ENCODE results near the gene CHCHD2. TPM values are rescaled to one million over a fixed set of nuclear protein-coding genes. Genes with fewer than 3 reads are reported as not detected.

The CHCHD2 gene
- polyA plus RNA-seq, 3 donors: 241 to 500 (median 412) TPM

- DNase-seq: no peak
- peak overlapping the region in 1 of 7 donors; percentile 74 for H3K27ac Mint-ChIP-seq
- H3K4me1 Mint-ChIP-seq: no peaks in the 10 kb centered on the region
- Histone ChIP-seq H2AFZ (ENCODE audit: insufficient read depth, low read depth, low read length, poor library complexity, severe bottlenecking) (no peak overlapping the region), H3K79me2 (ENCODE audit: insufficient read depth, low read length) (no peaks in the 10 kb centered on the region), H3K4me3 (replicated peaks in 1 of 3; ENCODE audit: low read depth in 2 of 3, low read length in 3 of 3) (no peak overlapping the region), H3K27ac (ENCODE audit: low read depth in 1 of 2, low read length in 2 of 2) (no peak overlapping the region), H3K36me3 (replicated peaks in 1 of 2; ENCODE audit: control insufficient read depth in 1 of 2, insufficient read depth in 2 of 2, low read length in 2 of 2) (peaks cover 2 to 9% of the 10 kb centered on the region in 2 donors), H3K4me1 (ENCODE audit: control insufficient read depth in 1 of 2, insufficient read depth in 2 of 2, low read length in 2 of 2) (no peaks in the 10 kb centered on the region), H3K9me3 (replicated peaks in 1 of 2; ENCODE audit: control insufficient read depth in 1 of 2, insufficient read depth in 1 of 2, low read length in 2 of 2) (no peaks in the 10 kb centered on the region), H3K9ac (ENCODE audit: insufficient read depth, low read length, poor library complexity, severe bottlenecking) (no peak overlapping the region), H3K27me3 (ENCODE audit: control insufficient read depth in 2 of 2, insufficient read depth in 2 of 2, low read length in 2 of 2) (no peaks in the 10 kb centered on the region), H3K4me2 (replicated peaks; ENCODE audit: extremely low read depth, low read length, poor library complexity, severe bottlenecking) (no peak overlapping the region), H4K20me1 (ENCODE audit: insufficient read depth, low read length) (no peaks in the 10 kb centered on the region)
- H3K27me3 Mint-ChIP-seq (ENCODE audit: low read depth in 3 of 3): peaks cover 0 to 3% (median 0%) of the 10 kb centered on the region in 3 donors
- 96% methylated on average over 4 of the region's 7 CpGs for whole genome bisulfite sequencing (ENCODE audit: insufficient coverage)
- peaks cover 10 to 24% of the 10 kb centered on the region in 2 donors for H3K36me3 Mint-ChIP-seq
- intact Hi-C loops (cut with micrococcal nuclease): no loop called here
- H3K4me3 Mint-ChIP-seq: no peak overlapping the region
- TF ChIP-seq CTCF (IDR thresholded peaks at IDR 0.05): no peak
- H3K9me3 Mint-ChIP-seq: peaks cover 0 to 3% (median 0%) of the 10 kb centered on the region in 7 donors
Observed at GRCh38 chr7:56086761-56087160, 19.5 kb downstream of the CHCHD2 start.

- peaks cover 5 to 30% of the 10 kb centered on the region in 2 donors for H3K36me3 ChIP-seq (replicated peaks in 1 of 2; ENCODE audit: control insufficient read depth in 1 of 2, insufficient read depth in 2 of 2, low read length in 2 of 2)
- H3K4me3 ChIP-seq (replicated peaks in 1 of 3; ENCODE audit: low read depth in 2 of 3, low read length in 3 of 3): no peak overlapping the region
- no peaks in the 10 kb centered on the region for H3K79me2 ChIP-seq (ENCODE audit: insufficient read depth, low read length)
- no peaks in the 10 kb centered on the region for H3K9me3 ChIP-seq (replicated peaks in 1 of 2; ENCODE audit: control insufficient read depth in 1 of 2, insufficient read depth in 1 of 2, low read length in 2 of 2)
- H3K27ac ChIP-seq (ENCODE audit: low read depth in 1 of 2, low read length in 2 of 2): no peak overlapping the region
- no peaks in the 10 kb centered on the region for H3K27me3 Mint-ChIP-seq (ENCODE audit: low read depth in 3 of 3)
- no peak overlapping the region for H3K27ac Mint-ChIP-seq
- WGBS (ENCODE audit: insufficient coverage): 91% methylated on average over 8 of the region's 13 CpGs
- no peaks in the 10 kb centered on the region for H3K4me1 Mint-ChIP-seq
- no peak overlapping the region for H3K4me3 Mint-ChIP-seq
- TF ChIP-seq CTCF (IDR thresholded peaks at IDR 0.05): no peak
- H3K9ac ChIP-seq (ENCODE audit: insufficient read depth, low read length, poor library complexity, severe bottlenecking): no peak overlapping the region
- no peak overlapping the region for H3K4me2 ChIP-seq (replicated peaks; ENCODE audit: extremely low read depth, low read length, poor library complexity, severe bottlenecking)
- intact Hi-C loops (cut with micrococcal nuclease): no loop called here
- H3K9me3 Mint-ChIP-seq: peaks cover 0 to 2% (median 0%) of the 10 kb centered on the region in 7 donors
- H3K4me1 ChIP-seq (ENCODE audit: control insufficient read depth in 1 of 2, insufficient read depth in 2 of 2, low read length in 2 of 2): no peaks in the 10 kb centered on the region
- peaks cover 22 to 51% of the 10 kb centered on the region in 2 donors for H3K36me3 Mint-ChIP-seq
- no peak for DNase-seq
- no peaks in the 10 kb centered on the region for H3K27me3 ChIP-seq (ENCODE audit: control insufficient read depth in 2 of 2, insufficient read depth in 2 of 2, low read length in 2 of 2)
- H2AFZ ChIP-seq (ENCODE audit: insufficient read depth, low read depth, low read length, poor library complexity, severe bottlenecking): no peak overlapping the region
- no peaks in the 10 kb centered on the region for H4K20me1 ChIP-seq (ENCODE audit: insufficient read depth, low read length)
Observed at GRCh38 chr7:56083150-56083785, 23.0 kb downstream of the CHCHD2 start.

All from CD14-positive monocyte (primary cell).